ENCODE measurements around the gene POLG. TPM values are rescaled to one million over a fixed set of nuclear protein-coding genes. Genes with fewer than 3 reads are reported as not detected.

POLG gene
- total and polyA plus RNA-seq, 2 donors (not counting 1 experiment from before 2014, with no cell fraction given): 81.1 to 144 TPM

- no peaks in the 10 kb centered on the region for H3K9me3 Mint-ChIP-seq (ENCODE audit: insufficient read depth)
- no peak overlapping the region for H3K9ac ChIP-seq (ENCODE audit: low read length)
- ATAC-seq (ENCODE audit: low read depth) (no peak), DNase-seq (no peak)
- H3K4me2 ChIP-seq (replicated peaks; ENCODE audit: low read depth, low read length, poor library complexity, severe bottlenecking): no peak overlapping the region
- H3K36me3 ChIP-seq (replicated peaks in 1 of 2; ENCODE audit: control extremely low read depth in 1 of 2, control insufficient read depth in 1 of 2, extremely low read depth in 1 of 2, insufficient read depth in 2 of 2, low read length in 1 of 2): peaks cover 14 to 100% of the 10 kb centered on the region in 2 experiments
- intact Hi-C loops (cut with micrococcal nuclease): no loop called here
- no peaks in the 10 kb centered on the region for H3K27me3 ChIP-seq (replicated peaks in 1 of 4; ENCODE audit: control extremely low read depth in 1 of 4, control insufficient read depth in 3 of 4, insufficient read depth in 4 of 4, low read length in 3 of 4)
- CTCF ChIA-PET: no interaction called here
- no peaks in the 10 kb centered on the region for H3K27me3 Mint-ChIP-seq
- H3K27ac Mint-ChIP-seq: no peak overlapping the region
- no peak overlapping the region for H2AFZ ChIP-seq (ENCODE audit: insufficient read depth, low read depth, low read length, poor library complexity, severe bottlenecking)
- no peaks in the 10 kb centered on the region for H3K4me1 ChIP-seq (ENCODE audit: control insufficient read depth in 2 of 2, insufficient read depth in 2 of 2, low read length in 2 of 2)
- POLR2A ChIA-PET: no interaction called here
- no peak overlapping the region for H3K4me3 ChIP-seq (ENCODE audit: control extremely low read depth in 1 of 5, extremely low read depth in 1 of 5, insufficient read depth in 1 of 5, low read depth in 2 of 5, low read length in 4 of 5)
- no peak overlapping the region for H3K27ac ChIP-seq (ENCODE audit: low read length in 2 of 2)
- H4K20me1 ChIP-seq (ENCODE audit: control insufficient read depth, insufficient read depth, low read length, poor library complexity, severe bottlenecking): peaks cover 97% of the 10 kb centered on the region
- TF ChIP-seq CTCF (IDR thresholded peaks at IDR 0.05) (no peak), EZH2 (IDR thresholded peaks at IDR 0.05; ENCODE audit: borderline replicate concordance, insufficient read depth, low read depth, low read length, poor library complexity, severe bottlenecking) (no peak)
- H3K4me1 Mint-ChIP-seq: no peaks in the 10 kb centered on the region
- peaks cover 26% of the 10 kb centered on the region for H3K79me2 ChIP-seq (ENCODE audit: control insufficient read depth, insufficient read depth, low read length)
- no peaks in the 10 kb centered on the region for H3K9me3 ChIP-seq (ENCODE audit: control extremely low read depth in 1 of 3, control insufficient read depth in 2 of 3, insufficient read depth in 1 of 3, low read length in 2 of 3)
- 62% methylated on average over 6 of the region's 6 CpGs for WGBS (ENCODE audit: insufficient coverage)
- no peak overlapping the region for H3K4me3 Mint-ChIP-seq
Measured at GRCh38 chr15:89323825-89324224, 10.8 kb downstream of the POLG start.

- Histone ChIP-seq H3K9me3 (ENCODE audit: control extremely low read depth in 1 of 3, control insufficient read depth in 2 of 3, insufficient read depth in 1 of 3, low read length in 2 of 3) (no peaks in the 10 kb centered on the region), H3K4me1 (ENCODE audit: control insufficient read depth in 2 of 2, insufficient read depth in 2 of 2, low read length in 2 of 2) (no peaks in the 10 kb centered on the region), H3K9ac (ENCODE audit: low read length) (no peak overlapping the region), H3K4me3 (ENCODE audit: control extremely low read depth in 1 of 5, extremely low read depth in 1 of 5, insufficient read depth in 1 of 5, low read depth in 2 of 5, low read length in 4 of 5) (no peak overlapping the region), H3K4me2 (replicated peaks; ENCODE audit: low read depth, low read length, poor library complexity, severe bottlenecking) (no peak overlapping the region), H3K27me3 (replicated peaks in 1 of 4; ENCODE audit: control extremely low read depth in 1 of 4, control insufficient read depth in 3 of 4, insufficient read depth in 4 of 4, low read length in 3 of 4) (no peaks in the 10 kb centered on the region), H2AFZ (ENCODE audit: insufficient read depth, low read depth, low read length, poor library complexity, severe bottlenecking) (no peak overlapping the region), H3K27ac (ENCODE audit: low read length in 2 of 2) (no peak overlapping the region), H3K79me2 (ENCODE audit: control insufficient read depth, insufficient read depth, low read length) (peaks cover 17% of the 10 kb centered on the region), H4K20me1 (ENCODE audit: control insufficient read depth, insufficient read depth, low read length, poor library complexity, severe bottlenecking) (peaks cover 90% of the 10 kb centered on the region), H3K36me3 (replicated peaks in 1 of 2; ENCODE audit: control extremely low read depth in 1 of 2, control insufficient read depth in 1 of 2, extremely low read depth in 1 of 2, insufficient read depth in 2 of 2, low read length in 1 of 2) (peaks cover 14 to 99% of the 10 kb centered on the region in 2 experiments)
- Mint-ChIP-seq H3K4me3 (no peak overlapping the region), H3K27me3 (no peaks in the 10 kb centered on the region), H3K4me1 (no peaks in the 10 kb centered on the region), H3K9me3 (ENCODE audit: insufficient read depth) (no peaks in the 10 kb centered on the region), H3K27ac (no peak overlapping the region)
- ATAC-seq (ENCODE audit: low read depth): no peak
- TF ChIP-seq CTCF (IDR thresholded peaks at IDR 0.05): no peak
- TF ChIP-seq EZH2 (IDR thresholded peaks at IDR 0.05; ENCODE audit: borderline replicate concordance, insufficient read depth, low read depth, low read length, poor library complexity, severe bottlenecking): no peak
- intact Hi-C loops (cut with micrococcal nuclease): no loop called here
- WGBS (ENCODE audit: insufficient coverage): 98% methylated on average over 15 of the region's 15 CpGs
- no peak for DNase-seq
- ChIA-PET CTCF (no interaction called here), POLR2A (no interaction called here)
Measured at GRCh38 chr15:89322822-89323221, 11.8 kb downstream of the POLG start.

All from B cell (primary cell).